GM18520 (cell line): Measurements from ENCODE around the gene C1orf21.
"Not testable (repeated sequence)": the region's sequence is repeated elsewhere in the genome, so short reads cannot be mapped to it uniquely, and the experiment has no call there.

ENCODE experiments used
- ATAC-seq: cut with Tn5 transposase; IDR thresholded peaks from one replicate; pipeline ENCODE4 v1.9.1; 2021; ENCODE audit not compliant: unreplicated experiment

The C1orf21 gene

GRCh38 chr1:184386312-184387068 lies at the start of gene C1orf21:
C1orf21 (plus strand) TSS chr1:184387029; CDS start chr1:184477510, 90,481 bp downstream.
- peak; percentile 56 for ATAC-seq

GRCh38 chr1:184337865-184338264 lies 49.0 kb upstream of the C1orf21 start:
- not testable (repeated sequence) for ATAC-seq

GRCh38 chr1:184340984-184341383 lies 45.8 kb upstream of the C1orf21 start:
- ATAC-seq = no peak

GRCh38 chr1:184350573-184350972 lies 36.3 kb upstream of the C1orf21 start:
- ATAC-seq = no peak

GRCh38 chr1:184351416-184351975 lies 35.3 kb upstream of the C1orf21 start:
- no peak for ATAC-seq

GRCh38 chr1:184352776-184353175 lies 34.1 kb upstream of the C1orf21 start:
- no peak for ATAC-seq

GRCh38 chr1:184354719-184355118 lies 32.1 kb upstream of the C1orf21 start:
- no peak for ATAC-seq

GRCh38 chr1:184356891-184357290 lies 29.9 kb upstream of the C1orf21 start:
- ATAC-seq = no peak

GRCh38 chr1:184358256-184358655 lies 28.6 kb upstream of the C1orf21 start:
- no peak for ATAC-seq

- ATAC-seq = no peak
These were observed 26.9 kb upstream of the C1orf21 start for GRCh38 chr1:184359909-184360308.

- ATAC-seq = no peak
These were observed 24.0 kb upstream of the C1orf21 start for GRCh38 chr1:184362876-184363275.

- ATAC-seq = no peak
These were observed 21.1 kb upstream of the C1orf21 start for GRCh38 chr1:184365699-184366098.

- no peak for ATAC-seq
These were observed 19.8 kb upstream of the C1orf21 start for GRCh38 chr1:184366997-184367396.

GRCh38 chr1:184367427-184368038 lies 19.3 kb upstream of the C1orf21 start:
- ATAC-seq = no peak

GRCh38 chr1:184368354-184368753 lies 18.5 kb upstream of the C1orf21 start:
- no peak for ATAC-seq

GRCh38 chr1:184370850-184371249 lies 16.0 kb upstream of the C1orf21 start:
- no peak for ATAC-seq

GRCh38 chr1:184373155-184373554 lies 13.7 kb upstream of the C1orf21 start:
- ATAC-seq = no peak

GRCh38 chr1:184376369-184376768 lies 10.5 kb upstream of the C1orf21 start:
- no peak for ATAC-seq

- no peak for ATAC-seq
These were observed 7.6 kb upstream of the C1orf21 start for GRCh38 chr1:184379111-184379752.

- no peak for ATAC-seq
These were observed 6.4 kb upstream of the C1orf21 start for GRCh38 chr1:184380468-184380867.

GRCh38 chr1:184383772-184384323 lies 3.0 kb upstream of the C1orf21 start:
- ATAC-seq = no peak
